Body of pancreas (tissue), 4 donors: ENCODE data around the gene MMP24OS.

Experiments
- POLR2A ChIP-seq, 3 donors: fragments of 450-650 bp; IDR thresholded peaks; one replicate each; pipeline ENCODE4 v1.6.1; 2016; ENCODE audit warnings: antibody characterized with exemption in 3 of 3, mild to moderate bottlenecking in 2 of 3
- TF ChIP-seq, protein P1 (sequence below), 7 experiments: fragments of 450-650 bp in 4 of 7; fragments of 200-600 bp in 3 of 7; sonication (generic) in 3 of 7; IDR thresholded peaks; one replicate each; pipeline ENCODE4 v1.5.1; 2016 to 2019; ENCODE audit warnings: antibody characterized with exemption in 7 of 7

GRCh38 chr20:35293303-35294292 is 15.7 kb upstream of the MMP24OS start:
- TF ChIP-seq, protein P1, sequence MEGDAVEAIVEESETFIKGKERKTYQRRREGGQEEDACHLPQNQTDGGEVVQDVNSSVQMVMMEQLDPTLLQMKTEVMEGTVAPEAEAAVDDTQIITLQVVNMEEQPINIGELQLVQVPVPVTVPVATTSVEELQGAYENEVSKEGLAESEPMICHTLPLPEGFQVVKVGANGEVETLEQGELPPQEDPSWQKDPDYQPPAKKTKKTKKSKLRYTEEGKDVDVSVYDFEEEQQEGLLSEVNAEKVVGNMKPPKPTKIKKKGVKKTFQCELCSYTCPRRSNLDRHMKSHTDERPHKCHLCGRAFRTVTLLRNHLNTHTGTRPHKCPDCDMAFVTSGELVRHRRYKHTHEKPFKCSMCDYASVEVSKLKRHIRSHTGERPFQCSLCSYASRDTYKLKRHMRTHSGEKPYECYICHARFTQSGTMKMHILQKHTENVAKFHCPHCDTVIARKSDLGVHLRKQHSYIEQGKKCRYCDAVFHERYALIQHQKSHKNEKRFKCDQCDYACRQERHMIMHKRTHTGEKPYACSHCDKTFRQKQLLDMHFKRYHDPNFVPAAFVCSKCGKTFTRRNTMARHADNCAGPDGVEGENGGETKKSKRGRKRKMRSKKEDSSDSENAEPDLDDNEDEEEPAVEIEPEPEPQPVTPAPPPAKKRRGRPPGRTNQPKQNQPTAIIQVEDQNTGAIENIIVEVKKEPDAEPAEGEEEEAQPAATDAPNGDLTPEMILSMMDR (IDR thresholded peaks at IDR 0.05) = no peak
- TF ChIP-seq POLR2A (IDR thresholded peaks at IDR 0.05) = no peak
